Natural killer cell (primary cell): ENCODE data around the gene JAKMIP1. TPM values are rescaled to one million over a fixed set of nuclear protein-coding genes. Genes with fewer than 3 reads are reported as not detected.

Source experiments
- ATAC-seq, 3 donors: fragments of 150-1000 bp in 2 of 3; fragments of 200-7000 bp in 1 of 3; cut with Tn5 transposase; 1 replicate in 1 of 3; 2 replicates in 2 of 3; pipeline ENCODE4 v1.10.0; 2021; ENCODE audit warnings: mild to moderate bottlenecking in 2 of 3, moderate library complexity in 2 of 3
- DNase-seq, 2 donors: peaks; one replicate each; pipeline versions ENCODE4 v3.0.0 to v3.0.0-alpha.2; 2013 to 2021; ENCODE audit warnings: mixed read lengths in 1 of 2
- H3K27ac ChIP-seq: one replicate; pipeline ENCODE4 v1.5.1; 2013; ENCODE audit warnings: mild to moderate bottlenecking, low read length
- H3K27me3 ChIP-seq: one replicate; pipeline ENCODE4 v1.6.1; 2013; ENCODE audit warnings: low read length; ENCODE audit not compliant: control insufficient read depth, insufficient read depth
- H3K36me3 ChIP-seq: one replicate; pipeline ENCODE4 v1.6.1; 2013; ENCODE audit warnings: low read length; ENCODE audit not compliant: control insufficient read depth, insufficient read depth
- H3K4me1 ChIP-seq: one replicate; pipeline ENCODE4 v1.6.1; 2013; ENCODE audit warnings: low read length; ENCODE audit not compliant: control insufficient read depth, insufficient read depth
- H3K4me3 ChIP-seq: one replicate; pipeline ENCODE4 v1.5.1; 2013; ENCODE audit warnings: low read length
- H3K9me3 ChIP-seq: one replicate; pipeline ENCODE4 v1.6.1; 2013; ENCODE audit warnings: low read length; ENCODE audit not compliant: control insufficient read depth, insufficient read depth
- H3K27ac Mint-ChIP-seq, 2 donors: one replicate each; pipeline ENCODE4 v1.8.0; 2022; ENCODE audit warnings: mild to moderate bottlenecking in 2 of 2, mixed read lengths in 2 of 2, moderate library complexity in 1 of 2
- H3K27me3 Mint-ChIP-seq, 2 donors: one replicate each; pipeline ENCODE4 v1.8.0; 2022; ENCODE audit warnings: low read depth in 2 of 2, mixed read lengths in 2 of 2
- H3K36me3 Mint-ChIP-seq: one replicate; pipeline ENCODE4 v1.8.0; 2022; ENCODE audit warnings: mixed read lengths
- H3K4me1 Mint-ChIP-seq, 2 donors: one replicate each; pipeline ENCODE4 v1.8.0; 2022; ENCODE audit warnings: mixed read lengths in 2 of 2
- H3K4me3 Mint-ChIP-seq: one replicate; pipeline ENCODE4 v1.8.0; 2022; ENCODE audit warnings: mild to moderate bottlenecking, moderate library complexity, mixed read lengths
- H3K9me3 Mint-ChIP-seq, 2 donors: one replicate each; pipeline ENCODE4 v1.8.0; 2022; ENCODE audit warnings: mixed read lengths in 2 of 2
- CTCF ChIP-seq: fragments of 200-600 bp; IDR thresholded peaks from one replicate; pipeline ENCODE4 v1.8.0; 2022; ENCODE audit warnings: antibody characterized with exemption
- WGBS: methylation state at CpG from one replicate; pipeline ENCODE4 v1.1.7; 2013; ENCODE audit warnings: missing lambda C conversion rate; ENCODE audit not compliant: insufficient coverage; 5-methylcytosine and 5-hydroxymethylcytosine counted together
- intact Hi-C: fragments of 100-400 bp; cut with micrococcal nuclease; formaldehyde crosslinking; loops from one replicate; pipeline ENCODE4 v1.14.2; 2022
- total RNA-seq, 4 donors: library from RNA; stranded (reverse); fragments of 120-200 nt in 1 of 4; gene quantifications; one replicate each; pipeline versions ENCODE4 v1.2.3 to v1.2.4, GENCODE V29; 2013 to 2022

The JAKMIP1 gene
- total RNA-seq, 3 donors from 2014 or later (not counting 1 experiment from before 2014, with no cell fraction given) = 8.8 to 21.8 (median 16.4) TPM

GRCh38 chr4:6196324-6196723 lies 4.0 kb downstream of the JAKMIP1 start:
- Histone ChIP-seq H3K4me1 (peaks cover 42% of the 10 kb centered on the region), H3K27me3 (peaks cover 4% of the 10 kb centered on the region), H3K27ac (no peak overlapping the region), H3K4me3 (no peak overlapping the region), H3K36me3 (no peaks in the 10 kb centered on the region), H3K9me3 (no peaks in the 10 kb centered on the region)
- no peak for TF ChIP-seq CTCF
- Mint-ChIP-seq H3K27me3 (peaks cover 13 to 22% of the 10 kb centered on the region in 2 donors), H3K9me3 (peaks cover 3% of the 10 kb centered on the region in 2 donors), H3K4me1 (peaks cover 20 to 45% of the 10 kb centered on the region in 2 donors), H3K27ac (peak overlapping the region in 1 of 2 donors; percentile 35), H3K4me3 (no peak overlapping the region), H3K36me3 (no peaks in the 10 kb centered on the region)
- DNase-seq (no peak), ATAC-seq (no peak)
- WGBS = 77% methylated on average over 8 of the region's 8 CpGs
- intact Hi-C loops = no loop called here

- H3K36me3 ChIP-seq = no peaks in the 10 kb centered on the region
- intact Hi-C loops = no loop called here
- Mint-ChIP-seq H3K36me3 (no peaks in the 10 kb centered on the region), H3K9me3 (no peaks in the 10 kb centered on the region), H3K27me3 (peaks cover 10 to 17% of the 10 kb centered on the region in 2 donors), H3K4me3 (no peak overlapping the region), H3K27ac (peak overlapping the region in 1 of 2 donors; percentile 35), H3K4me1 (peaks cover 14 to 41% of the 10 kb centered on the region in 2 donors)
- no peak for DNase-seq
- no peaks in the 10 kb centered on the region for H3K9me3 ChIP-seq
- no peak overlapping the region for H3K4me3 ChIP-seq
- peaks cover 2% of the 10 kb centered on the region for H3K27me3 ChIP-seq
- H3K4me1 ChIP-seq = peaks cover 38% of the 10 kb centered on the region
- H3K27ac ChIP-seq = no peak overlapping the region
- TF ChIP-seq CTCF = no peak
- 67% methylated on average over 12 of the region's 12 CpGs for WGBS
- no peak for ATAC-seq
Observed at GRCh38 chr4:6195602-6196319, 4.6 kb downstream of the JAKMIP1 start.

GRCh38 chr4:6194458-6195195 lies 5.7 kb downstream of the JAKMIP1 start:
- no peak for ATAC-seq
- Mint-ChIP-seq H3K9me3 (no peaks in the 10 kb centered on the region), H3K27ac (no peak overlapping the region), H3K36me3 (no peaks in the 10 kb centered on the region), H3K4me3 (no peak overlapping the region), H3K27me3 (peaks cover 10 to 17% of the 10 kb centered on the region in 2 donors), H3K4me1 (peaks cover 14 to 47% of the 10 kb centered on the region in 2 donors)
- H3K4me3 ChIP-seq = no peak overlapping the region
- H3K27me3 ChIP-seq = peaks cover 2% of the 10 kb centered on the region
- no peak for DNase-seq
- intact Hi-C loops = no loop called here
- TF ChIP-seq CTCF = no peak
- no peaks in the 10 kb centered on the region for H3K9me3 ChIP-seq
- no peak overlapping the region for H3K27ac ChIP-seq
- H3K36me3 ChIP-seq = no peaks in the 10 kb centered on the region
- WGBS = 88% methylated on average over 12 of the region's 12 CpGs
- H3K4me1 ChIP-seq = peaks cover 38% of the 10 kb centered on the region
